ENCODE measurements around the gene ZNF436. TPM values are rescaled to one million over a fixed set of nuclear protein-coding genes. Genes with fewer than 3 reads are reported as not detected.

ZNF436 gene
- total and polyA plus RNA-seq, 9 of the 15 experiments (the other 6 are each of a cell fraction or from before 2014, with no cell fraction given), result 2.1 to 11.3 (median 6.8) TPM

DNA sequence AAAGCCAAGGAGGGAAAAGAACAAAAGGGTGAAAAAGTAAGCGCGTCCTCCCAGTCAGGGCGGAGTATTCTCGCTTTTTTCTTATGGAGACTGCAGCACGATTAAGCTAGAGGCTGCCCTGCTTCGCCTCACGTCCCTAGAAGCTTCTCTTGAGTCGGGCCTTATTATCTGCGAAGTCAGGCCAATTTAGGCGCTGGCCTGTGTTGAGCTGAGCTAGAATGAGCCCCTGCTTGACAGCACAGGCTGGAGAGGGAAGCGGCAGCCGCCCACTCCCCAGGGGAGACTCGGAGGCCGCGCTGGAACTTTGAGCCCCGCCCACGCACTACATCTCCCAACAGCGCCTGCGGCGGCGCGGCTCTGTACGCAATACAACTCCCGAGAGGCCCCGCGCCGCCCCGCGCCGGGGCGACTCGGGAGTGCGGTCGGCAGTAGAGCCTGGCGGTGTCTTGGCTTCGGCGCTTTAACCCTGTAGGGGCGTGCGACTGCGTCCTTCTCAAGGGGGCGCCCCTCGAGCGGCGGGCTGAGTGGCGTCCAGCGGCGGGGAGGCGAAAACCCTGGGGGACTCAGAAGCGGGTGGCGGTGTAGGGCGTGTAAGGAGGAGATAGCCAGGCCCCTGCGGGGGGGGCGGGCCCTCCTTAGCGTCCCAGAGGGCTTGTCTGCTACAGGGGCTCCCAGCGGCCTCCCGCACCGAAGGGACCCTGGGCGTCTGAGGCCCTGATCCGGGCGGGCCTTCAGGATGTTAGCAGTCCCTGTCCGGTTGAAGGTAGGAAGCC, 888 bp downstream of the ZNF436 start (continued):
- TF ChIP-seq BRCA1 (IDR thresholded peaks at IDR 0.05), result no peak
- TF ChIP-seq BRCA1 (CRISPR knock-in tag; IDR thresholded peaks at IDR 0.05), result no peak
- peak; percentile 82 for TF ChIP-seq ESRRA (IDR thresholded peaks at IDR 0.05; ENCODE audit: borderline replicate concordance, low read depth)
- peak; percentile 56; the same call in 1 of the 2 replicates for TF ChIP-seq ZNF584 (CRISPR knock-in tag; IDR thresholded peaks at IDR 0.05; ENCODE audit: low read depth)
- TF ChIP-seq RBM25 (IDR thresholded peaks at IDR 0.05; ENCODE audit: low read depth, low read length, severe bottlenecking), result no peak
- TF ChIP-seq MIER1 (IDR thresholded peaks at IDR 0.05; ENCODE audit: low read depth), result no peak
- TF ChIP-seq, protein P1, sequence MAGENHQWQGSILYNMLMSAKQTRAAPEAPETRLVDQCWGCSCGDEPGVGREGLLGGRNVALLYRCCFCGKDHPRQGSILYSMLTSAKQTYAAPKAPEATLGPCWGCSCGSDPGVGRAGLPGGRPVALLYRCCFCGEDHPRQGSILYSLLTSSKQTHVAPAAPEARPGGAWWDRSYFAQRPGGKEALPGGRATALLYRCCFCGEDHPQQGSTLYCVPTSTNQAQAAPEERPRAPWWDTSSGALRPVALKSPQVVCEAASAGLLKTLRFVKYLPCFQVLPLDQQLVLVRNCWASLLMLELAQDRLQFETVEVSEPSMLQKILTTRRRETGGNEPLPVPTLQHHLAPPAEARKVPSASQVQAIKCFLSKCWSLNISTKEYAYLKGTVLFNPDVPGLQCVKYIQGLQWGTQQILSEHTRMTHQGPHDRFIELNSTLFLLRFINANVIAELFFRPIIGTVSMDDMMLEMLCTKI (IDR thresholded peaks at IDR 0.05; ENCODE audit: partially characterized antibody), result no peak
- no peak for TF ChIP-seq CCAR2 (IDR thresholded peaks at IDR 0.05; ENCODE audit: low read depth, low read length)
- TF ChIP-seq ZSCAN32 (CRISPR knock-in tag; IDR thresholded peaks at IDR 0.05), result no peak; the same call in 1 of the 2 replicates
- TF ChIP-seq, protein P2, sequence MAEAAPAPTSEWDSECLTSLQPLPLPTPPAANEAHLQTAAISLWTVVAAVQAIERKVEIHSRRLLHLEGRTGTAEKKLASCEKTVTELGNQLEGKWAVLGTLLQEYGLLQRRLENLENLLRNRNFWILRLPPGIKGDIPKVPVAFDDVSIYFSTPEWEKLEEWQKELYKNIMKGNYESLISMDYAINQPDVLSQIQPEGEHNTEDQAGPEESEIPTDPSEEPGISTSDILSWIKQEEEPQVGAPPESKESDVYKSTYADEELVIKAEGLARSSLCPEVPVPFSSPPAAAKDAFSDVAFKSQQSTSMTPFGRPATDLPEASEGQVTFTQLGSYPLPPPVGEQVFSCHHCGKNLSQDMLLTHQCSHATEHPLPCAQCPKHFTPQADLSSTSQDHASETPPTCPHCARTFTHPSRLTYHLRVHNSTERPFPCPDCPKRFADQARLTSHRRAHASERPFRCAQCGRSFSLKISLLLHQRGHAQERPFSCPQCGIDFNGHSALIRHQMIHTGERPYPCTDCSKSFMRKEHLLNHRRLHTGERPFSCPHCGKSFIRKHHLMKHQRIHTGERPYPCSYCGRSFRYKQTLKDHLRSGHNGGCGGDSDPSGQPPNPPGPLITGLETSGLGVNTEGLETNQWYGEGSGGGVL (CRISPR knock-in tag; IDR thresholded peaks at IDR 0.05), result no peak
- TF ChIP-seq BHLHE40 (IDR thresholded peaks at IDR 0.05; ENCODE audit: low read length), result 0 out of 2 replicates have a peak, but pooled peaks have one; percentile 50
- TF ChIP-seq CTBP1 (IDR thresholded peaks at IDR 0.05; ENCODE audit: borderline replicate concordance), result peak; percentile 84
- no peak for TF ChIP-seq NUFIP1 (IDR thresholded peaks at IDR 0.05; ENCODE audit: partially characterized antibody)
- TF ChIP-seq NR2C1 (IDR thresholded peaks at IDR 0.05), result peak; percentile 44; the same call in 1 of the 2 replicates
- TF ChIP-seq NR2C1 (tag; IDR thresholded peaks at IDR 0.05), result peak; percentile 78
- TF ChIP-seq, protein P3, sequence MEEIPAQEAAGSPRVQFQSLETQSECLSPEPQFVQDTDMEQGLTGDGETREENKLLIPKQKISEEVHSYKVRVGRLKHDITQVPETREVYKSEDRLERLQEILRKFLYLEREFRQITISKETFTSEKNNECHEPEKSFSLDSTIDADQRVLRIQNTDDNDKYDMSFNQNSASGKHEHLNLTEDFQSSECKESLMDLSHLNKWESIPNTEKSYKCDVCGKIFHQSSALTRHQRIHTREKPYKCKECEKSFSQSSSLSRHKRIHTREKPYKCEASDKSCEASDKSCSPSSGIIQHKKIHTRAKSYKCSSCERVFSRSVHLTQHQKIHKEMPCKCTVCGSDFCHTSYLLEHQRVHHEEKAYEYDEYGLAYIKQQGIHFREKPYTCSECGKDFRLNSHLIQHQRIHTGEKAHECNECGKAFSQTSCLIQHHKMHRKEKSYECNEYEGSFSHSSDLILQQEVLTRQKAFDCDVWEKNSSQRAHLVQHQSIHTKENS (CRISPR knock-in tag; IDR thresholded peaks at IDR 0.05), result no peak
- TF ChIP-seq NCOA2 (IDR thresholded peaks at IDR 0.05; ENCODE audit: partially characterized antibody in 2 of 2), result no peak
- no peak for TF ChIP-seq ZNF57 (CRISPR knock-in tag; IDR thresholded peaks at IDR 0.05)
- TF ChIP-seq IRF2 (CRISPR knock-in tag; IDR thresholded peaks at IDR 0.05), result no peak
- no peak for TF ChIP-seq HDGF (IDR thresholded peaks at IDR 0.05)
- TF ChIP-seq, protein P4, sequence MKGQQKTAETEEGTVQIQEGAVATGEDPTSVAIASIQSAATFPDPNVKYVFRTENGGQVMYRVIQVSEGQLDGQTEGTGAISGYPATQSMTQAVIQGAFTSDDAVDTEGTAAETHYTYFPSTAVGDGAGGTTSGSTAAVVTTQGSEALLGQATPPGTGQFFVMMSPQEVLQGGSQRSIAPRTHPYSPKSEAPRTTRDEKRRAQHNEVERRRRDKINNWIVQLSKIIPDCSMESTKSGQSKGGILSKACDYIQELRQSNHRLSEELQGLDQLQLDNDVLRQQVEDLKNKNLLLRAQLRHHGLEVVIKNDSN (CRISPR knock-in tag; IDR thresholded peaks at IDR 0.05), result no peak
- TF ChIP-seq ZBTB8A (IDR thresholded peaks at IDR 0.05; ENCODE audit: partially characterized antibody), result no peak
